Activated CD4-positive, alpha-beta T cell treated with anti-CD3 and anti-CD28 coated beads, Interleukin-10, Interleukin-2, amounts not matched to agents 100 ng/mL and 50 ng/mL, durations not matched to agents 16 hours and 8 hours (primary cell): Measurements from ENCODE around the gene CMTM2.
A peak's percentile ranks its signal among the peaks of the same experiment; 100 is the strongest.
"Not testable (repeated sequence)": the region's sequence is repeated elsewhere in the genome, so short reads cannot be mapped to it uniquely, and the experiment has no call there.

Experiments used
- DNase-seq: peaks from one replicate; pipeline ENCODE4 v3.0.0-alpha.2; 2020

CMTM2 gene

GRCh38 chr16:66553223-66553622 is 26.0 kb upstream of the CMTM2 start:
- DNase-seq, result peak; percentile 44

- DNase-seq, result no peak
Observed at GRCh38 chr16:66554021-66554420, 25.2 kb upstream of the CMTM2 start.

DNA sequence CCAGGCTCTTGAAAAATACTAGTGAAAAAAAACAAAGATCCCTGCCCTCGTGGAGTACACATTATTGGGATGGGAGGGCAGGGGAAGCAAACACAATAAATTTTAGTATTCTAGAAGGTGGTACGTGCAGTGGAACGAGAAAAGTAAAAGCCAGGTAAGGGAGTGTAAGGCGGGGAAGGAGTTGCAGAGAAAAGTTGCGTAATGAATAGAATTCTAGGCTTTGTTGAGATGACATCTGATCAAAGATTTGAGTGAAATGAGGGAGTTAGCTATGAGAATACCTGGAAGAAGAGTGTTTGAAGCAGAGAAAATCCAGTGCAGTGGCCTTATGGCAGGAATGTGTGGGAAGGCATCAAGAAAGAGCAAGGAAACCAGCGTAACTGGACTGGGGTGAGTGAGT is 24.8 kb upstream of the CMTM2 start:
- DNase-seq, result no peak

GRCh38 chr16:66560107-66560506 is 19.2 kb upstream of the CMTM2 start:
- DNase-seq, result no peak

- DNase-seq, result no peak
Observed at GRCh38 chr16:66561381-66562080, 17.7 kb upstream of the CMTM2 start.

- DNase-seq, result no peak
Observed at GRCh38 chr16:66562409-66562808, 16.9 kb upstream of the CMTM2 start.

GRCh38 chr16:66562986-66563385 is 16.3 kb upstream of the CMTM2 start:
- DNase-seq, result no peak

DNA sequence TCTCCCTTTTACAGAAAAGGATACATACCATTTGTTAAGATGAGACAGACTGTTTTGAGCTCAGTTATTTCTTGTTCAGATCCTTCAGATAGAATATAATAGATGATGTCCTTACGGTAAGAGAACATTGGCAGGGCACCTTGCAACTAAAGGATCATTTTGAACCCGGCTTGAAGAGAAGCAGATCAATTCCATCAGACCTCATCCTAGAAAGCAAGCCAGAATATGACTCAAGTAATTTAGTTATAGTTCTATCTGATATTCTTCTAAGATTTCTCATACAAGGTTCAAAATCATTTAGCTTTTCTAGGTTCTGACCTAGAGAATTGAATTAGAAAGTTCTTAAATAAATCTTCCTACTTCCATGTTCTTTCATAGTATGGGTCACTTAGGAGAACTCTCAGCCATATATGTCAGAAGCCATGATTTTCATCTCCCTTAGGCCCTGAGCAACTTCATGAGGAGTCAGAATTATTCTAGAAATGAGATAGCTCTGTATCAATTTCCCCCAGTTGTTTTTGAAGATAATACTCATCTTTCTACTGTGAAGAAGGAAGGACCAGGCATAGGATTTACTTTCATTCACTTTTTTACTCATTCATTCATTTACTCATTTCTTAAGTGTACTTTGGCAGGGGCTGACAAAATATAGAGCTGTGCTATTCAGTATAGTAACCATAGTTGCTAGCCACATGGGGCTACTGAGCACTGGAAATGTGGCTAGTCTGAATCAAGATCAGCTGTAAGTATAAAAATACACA is 15.5 kb upstream of the CMTM2 start:
- DNase-seq, result peak; percentile 89

DNA sequence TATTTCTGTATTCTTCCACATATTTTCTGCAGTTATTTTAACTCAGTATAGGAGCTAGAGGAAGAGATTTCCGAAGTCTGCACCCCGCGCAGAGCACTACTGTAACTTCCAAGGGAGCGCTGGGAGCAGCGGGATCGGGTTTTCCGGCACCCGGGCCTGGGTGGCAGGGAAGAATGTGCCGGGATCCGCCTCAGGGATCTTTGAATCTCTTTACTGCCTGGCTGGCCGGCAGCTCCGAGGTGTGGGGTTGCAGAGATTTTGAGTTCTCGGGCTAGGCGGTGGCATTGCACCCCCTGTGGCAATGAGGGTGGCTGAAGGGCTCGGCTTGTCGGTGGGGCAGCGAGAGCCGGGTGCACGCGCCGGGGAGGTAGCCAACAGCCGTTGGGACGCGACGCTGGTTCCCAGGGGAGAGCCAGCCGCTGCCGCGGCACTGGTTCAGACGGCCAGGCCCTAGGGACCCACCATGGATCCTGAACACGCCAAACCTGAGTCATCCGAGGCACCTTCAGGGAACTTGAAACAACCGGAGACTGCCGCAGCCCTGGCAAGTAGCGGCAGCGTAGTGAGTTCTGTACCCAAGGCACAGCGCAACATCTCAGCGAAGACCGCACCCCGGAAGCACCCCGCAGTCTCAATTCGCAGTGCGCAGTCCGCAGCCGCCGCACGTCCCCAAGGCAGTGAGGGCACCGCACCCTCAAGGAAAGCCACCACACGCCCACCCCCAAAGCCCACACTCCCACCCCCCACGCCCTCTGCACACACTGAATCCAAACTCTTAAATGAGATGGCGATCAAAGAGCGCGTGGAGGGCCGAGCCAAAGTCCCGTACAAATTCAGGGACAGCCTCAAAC is 13.0 kb upstream of the CMTM2 start, which contains the start of gene CMTM1:
Gene CMTM1 (plus strand): TSS at position 389 of the 851 bp plus-strand sequence. CDS start 75 bp downstream, at position 464.
- DNase-seq, result no peak

DNA sequence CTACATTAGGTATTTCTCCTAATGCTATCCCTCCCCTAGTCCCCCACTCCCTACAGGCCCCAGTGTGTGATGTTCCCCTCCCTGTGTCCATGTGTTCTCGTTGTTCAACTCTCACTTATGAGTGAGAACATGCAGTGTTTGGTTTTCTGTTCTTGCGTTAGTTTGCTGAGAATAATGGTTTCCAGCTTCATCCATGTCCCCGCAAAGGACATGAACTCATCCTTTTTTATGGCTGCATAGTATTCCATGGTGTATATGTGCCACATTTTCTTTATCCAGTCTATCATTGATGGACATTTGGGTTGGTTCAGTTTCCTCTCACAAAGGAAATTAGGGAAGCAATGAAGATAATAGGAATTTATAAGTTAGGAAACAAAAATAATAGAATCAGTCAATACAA is 12.0 kb upstream of the CMTM2 start:
- DNase-seq, result not testable (repeated sequence)

GRCh38 chr16:66568355-66568754 is 10.9 kb upstream of the CMTM2 start:
- no peak for DNase-seq

GRCh38 chr16:66569131-66569530 is 10.1 kb upstream of the CMTM2 start:
- DNase-seq, result no peak

GRCh38 chr16:66569827-66570405 is 9.3 kb upstream of the CMTM2 start:
- DNase-seq, result no peak

DNA sequence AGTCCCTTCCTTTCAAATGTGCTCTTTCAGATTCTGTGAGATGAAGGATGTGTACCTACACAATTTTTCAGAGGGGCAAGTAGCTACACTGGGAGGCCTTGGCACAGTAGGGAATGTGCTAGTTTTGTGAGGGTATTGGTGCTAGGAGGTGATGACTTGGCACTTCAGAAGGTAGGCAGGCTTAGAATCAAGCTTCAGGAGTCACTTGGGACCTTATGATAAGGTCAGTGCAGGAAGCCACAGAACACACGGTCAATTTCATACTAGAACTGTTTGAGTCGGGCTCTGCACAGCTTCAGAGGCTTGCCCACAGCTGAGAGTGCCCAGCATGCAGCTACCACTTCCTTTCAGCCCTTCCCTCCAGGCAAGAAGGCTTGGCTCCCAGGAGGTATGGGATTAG is 6.9 kb upstream of the CMTM2 start:
- DNase-seq, result no peak

GRCh38 chr16:66574081-66574480 is 5.2 kb upstream of the CMTM2 start:
- no peak for DNase-seq

DNA sequence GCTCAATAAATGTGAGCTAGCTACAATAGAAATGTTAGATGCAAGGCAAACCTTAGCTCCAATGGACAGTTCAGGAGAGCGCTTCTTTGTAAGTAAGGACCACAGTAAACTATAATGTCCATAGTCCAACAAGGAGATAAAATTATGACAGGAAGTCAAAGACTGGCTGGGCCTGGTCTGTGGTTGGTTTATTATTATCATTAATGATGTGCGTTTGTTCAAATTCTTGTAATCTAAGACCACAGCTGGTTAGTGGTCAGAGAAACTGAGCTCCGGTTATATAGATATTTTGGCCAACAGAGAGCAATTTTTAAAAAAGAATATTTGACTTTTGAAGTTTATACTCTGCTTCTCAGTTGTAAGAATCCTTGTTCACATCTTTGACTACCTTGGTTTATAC is 4.7 kb upstream of the CMTM2 start:
- no peak for DNase-seq

- no peak for DNase-seq
Observed at GRCh38 chr16:66575060-66575459, 4.2 kb upstream of the CMTM2 start.

- DNase-seq, result no peak
Observed at GRCh38 chr16:66576296-66576695, 3.0 kb upstream of the CMTM2 start.

DNA sequence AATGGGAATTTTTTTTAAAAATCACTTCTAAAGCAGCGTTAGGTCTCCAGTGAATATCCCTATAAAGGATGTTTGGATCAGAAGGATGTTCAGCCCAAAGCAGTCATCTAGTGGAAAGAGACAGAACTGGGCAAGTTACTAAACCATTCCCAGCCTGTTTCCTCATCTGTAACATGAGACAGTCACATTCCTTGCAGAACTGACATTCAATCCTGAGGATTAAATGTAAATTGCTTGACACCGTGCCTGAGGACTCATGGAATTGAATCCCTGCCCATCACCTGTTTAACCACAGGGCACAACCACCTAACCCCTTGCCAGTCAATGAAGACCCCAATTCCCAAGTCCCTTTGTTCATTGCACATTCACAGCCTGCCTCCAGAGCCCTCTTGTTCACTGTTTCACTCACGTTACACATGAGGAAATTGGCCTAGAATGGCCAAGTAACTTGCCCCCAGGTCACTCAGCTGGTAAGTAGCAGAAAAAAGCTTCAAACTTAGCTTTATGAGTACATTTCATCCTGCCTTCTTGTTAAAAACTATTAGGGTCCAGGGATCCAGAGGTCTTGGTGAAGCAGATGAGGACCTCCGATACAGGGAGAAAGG is 1.4 kb downstream of the CMTM2 start:
- no peak for DNase-seq

GRCh38 chr16:66581246-66581952 is 2.1 kb downstream of the CMTM2 start:
- DNase-seq, result no peak

DNA sequence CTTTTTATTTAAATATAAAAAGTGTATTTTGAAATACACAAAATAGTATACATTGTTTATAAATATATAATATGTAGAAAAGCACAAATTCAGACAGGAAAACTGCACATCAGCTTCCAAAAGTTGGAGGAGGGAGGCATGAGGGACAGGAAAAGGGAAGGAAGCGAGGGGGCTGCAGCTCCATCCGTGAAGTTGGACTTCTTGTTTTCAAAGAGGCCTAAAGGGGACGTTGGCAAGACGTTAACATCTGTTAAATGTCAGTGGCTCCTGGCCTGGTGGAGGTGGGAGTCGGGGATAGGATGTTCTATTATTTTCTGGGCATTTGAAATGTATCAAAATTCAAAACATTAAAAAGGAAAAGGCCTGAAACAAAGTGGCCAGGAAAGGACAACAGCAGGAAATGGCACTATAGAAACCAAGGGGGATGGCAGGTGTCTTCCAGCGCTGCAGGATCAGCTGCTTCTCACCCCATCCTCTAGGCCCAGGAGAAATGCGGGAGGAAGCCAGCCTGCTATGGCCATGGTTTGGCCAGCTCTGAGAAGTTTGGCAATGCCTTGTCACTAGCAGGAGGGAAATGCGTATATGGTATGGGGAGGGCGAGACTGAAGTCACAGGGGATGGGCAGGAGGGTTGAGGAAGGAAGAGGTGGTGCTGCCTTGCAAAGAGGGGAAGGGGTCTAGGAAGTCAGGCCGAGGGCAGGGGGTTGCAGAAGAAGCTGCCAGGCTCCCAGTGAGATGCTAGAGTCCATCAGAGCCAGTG is 6.4 kb downstream of the CMTM2 start:
- no peak for DNase-seq
